GM19468 (cell line): Measurements from ENCODE around the gene UPB1.
"Not testable (repeated sequence)": the region's sequence is repeated elsewhere in the genome, so short reads cannot be mapped to it uniquely, and the experiment has no call there.

Experiments used
- ATAC-seq: cut with Tn5 transposase; IDR thresholded peaks from one replicate; pipeline ENCODE4 v1.9.1; 2021; ENCODE audit warnings: mild to moderate bottlenecking, moderate library complexity, moderate number of reproducible peaks; ENCODE audit not compliant: unreplicated experiment; ENCODE audit errors: extremely low read depth

Gene UPB1

GRCh38 chr22:24523873-24524272 is 28.7 kb downstream of the UPB1 start:
- ATAC-seq = no peak

DNA sequence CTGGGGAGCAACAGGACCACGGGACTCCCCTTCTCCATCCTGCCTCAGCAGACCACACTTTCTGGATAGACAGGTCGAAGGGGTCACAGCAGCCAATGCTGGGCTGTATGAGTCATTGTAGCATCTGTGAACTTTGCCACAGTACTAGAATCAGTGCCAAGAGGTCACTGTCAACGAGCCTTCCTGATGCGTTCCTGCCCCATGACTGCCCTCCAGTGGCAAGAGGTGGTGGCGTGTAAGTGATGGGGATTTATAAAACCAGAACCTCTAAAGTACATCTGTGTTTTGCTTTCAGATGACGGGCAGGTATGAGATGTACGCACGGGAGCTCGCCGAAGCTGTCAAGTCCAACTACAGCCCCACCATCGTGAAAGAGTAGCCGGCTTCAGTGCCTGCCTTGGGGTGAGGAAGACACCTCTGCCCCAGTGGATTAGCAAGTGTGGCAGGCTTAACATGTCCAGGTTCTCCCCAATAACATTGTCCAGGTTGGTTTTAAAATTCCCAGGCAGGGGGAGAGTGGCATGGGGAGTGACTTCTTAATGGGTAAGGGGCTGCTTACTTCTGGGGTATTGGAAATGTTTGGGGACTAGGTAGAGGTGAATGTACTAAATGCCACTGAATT is 30.4 kb downstream of the UPB1 start:
- no peak for ATAC-seq

GRCh38 chr22:24526191-24526590 is 31.1 kb downstream of the UPB1 start:
- ATAC-seq = no peak

GRCh38 chr22:24529898-24530297 is 34.8 kb downstream of the UPB1 start:
- no peak for ATAC-seq

GRCh38 chr22:24530968-24531367 is 35.8 kb downstream of the UPB1 start:
- ATAC-seq = not testable (repeated sequence)

DNA sequence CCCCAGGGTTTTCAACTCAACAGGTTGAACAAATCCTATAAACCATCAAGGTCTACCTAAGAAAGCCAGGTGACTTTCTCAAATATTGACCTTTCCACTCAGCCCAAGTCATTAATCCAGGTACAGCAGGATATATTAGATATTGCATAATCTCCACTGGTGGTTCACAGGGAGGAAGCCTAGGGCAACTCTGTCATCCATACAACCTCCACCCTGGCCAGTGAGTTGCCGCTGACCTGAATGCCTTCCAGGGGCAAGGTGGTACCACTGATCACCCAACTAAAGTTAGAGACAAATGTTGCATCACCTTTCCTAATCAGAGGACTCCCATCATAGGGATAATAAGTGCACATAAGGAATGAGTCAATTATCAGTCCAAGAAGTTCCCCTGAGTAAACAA is 36.9 kb downstream of the UPB1 start:
- no peak for ATAC-seq

GRCh38 chr22:24535348-24535747 is 40.2 kb downstream of the UPB1 start:
- ATAC-seq = no peak

- no peak for ATAC-seq
Observed at GRCh38 chr22:24536089-24536488, 41.0 kb downstream of the UPB1 start.

GRCh38 chr22:24540470-24540869 is 45.3 kb downstream of the UPB1 start:
- ATAC-seq = no peak

DNA sequence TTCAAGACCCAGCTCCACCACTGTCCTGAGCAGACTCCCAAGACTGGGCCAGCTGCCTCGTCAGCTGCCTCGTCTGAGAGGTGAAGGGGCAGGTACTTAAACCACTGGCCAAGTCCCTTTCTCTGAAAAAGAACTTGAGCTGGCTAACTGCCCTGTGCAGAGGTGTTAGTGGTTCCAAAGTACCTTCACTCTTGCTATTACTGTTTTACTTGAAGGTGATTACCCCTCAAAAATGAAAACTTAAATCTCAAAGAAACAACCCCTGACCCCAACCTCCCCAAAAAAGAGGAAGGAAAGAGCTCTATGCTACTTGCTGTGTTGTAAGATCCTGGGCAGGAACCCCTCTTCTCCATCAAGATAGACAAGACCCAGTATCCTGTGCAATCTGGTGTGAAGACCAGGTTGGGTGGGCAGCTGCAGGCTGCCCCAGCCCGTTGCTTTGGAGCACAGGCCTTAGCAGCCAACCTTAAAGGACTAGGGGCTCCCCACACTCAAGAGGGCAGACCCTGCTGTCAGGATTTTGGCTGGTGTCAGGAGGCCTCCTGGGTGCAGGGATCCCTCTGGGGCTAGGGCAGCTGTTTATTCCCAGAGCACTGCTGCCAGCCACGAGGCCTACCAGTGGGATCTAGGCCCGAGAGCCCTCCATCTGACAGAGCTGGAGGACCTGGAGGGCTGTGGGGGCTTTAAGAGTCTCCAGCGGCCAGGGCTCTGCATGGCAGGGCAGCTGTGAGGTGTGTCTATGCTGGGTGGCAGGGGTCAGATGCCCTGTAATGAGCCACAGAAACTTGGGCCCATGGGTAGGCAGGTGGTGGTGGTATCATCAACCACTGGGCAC is 46.8 kb downstream of the UPB1 start:
- no peak for ATAC-seq

DNA sequence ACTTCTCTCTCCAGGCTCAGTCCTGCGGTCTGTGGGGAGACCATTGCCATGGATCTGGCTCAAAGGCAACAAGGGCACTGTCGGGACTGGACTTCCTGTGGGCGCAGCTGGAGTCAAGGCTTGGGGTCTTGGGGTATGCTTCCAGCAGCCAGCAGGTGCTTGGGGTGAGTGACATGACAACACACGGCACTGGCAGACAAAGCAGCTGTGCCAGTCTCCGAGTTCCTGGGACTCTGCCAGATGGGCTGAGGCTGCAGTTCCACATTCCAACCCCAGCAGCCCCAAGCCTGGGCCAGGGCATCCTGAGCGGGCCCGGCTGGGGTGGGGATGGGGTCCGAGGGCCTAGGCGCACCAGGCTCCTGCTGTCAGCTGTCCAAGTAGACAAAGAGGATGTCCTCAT is 47.5 kb downstream of the UPB1 start:
- ATAC-seq = no peak

GRCh38 chr22:24543185-24543601 is 48.1 kb downstream of the UPB1 start:
- ATAC-seq = no peak

- ATAC-seq = no peak
Observed at GRCh38 chr22:24543679-24544243, 48.6 kb downstream of the UPB1 start.

GRCh38 chr22:24548812-24549211 is 53.7 kb downstream of the UPB1 start:
- ATAC-seq = no peak

DNA sequence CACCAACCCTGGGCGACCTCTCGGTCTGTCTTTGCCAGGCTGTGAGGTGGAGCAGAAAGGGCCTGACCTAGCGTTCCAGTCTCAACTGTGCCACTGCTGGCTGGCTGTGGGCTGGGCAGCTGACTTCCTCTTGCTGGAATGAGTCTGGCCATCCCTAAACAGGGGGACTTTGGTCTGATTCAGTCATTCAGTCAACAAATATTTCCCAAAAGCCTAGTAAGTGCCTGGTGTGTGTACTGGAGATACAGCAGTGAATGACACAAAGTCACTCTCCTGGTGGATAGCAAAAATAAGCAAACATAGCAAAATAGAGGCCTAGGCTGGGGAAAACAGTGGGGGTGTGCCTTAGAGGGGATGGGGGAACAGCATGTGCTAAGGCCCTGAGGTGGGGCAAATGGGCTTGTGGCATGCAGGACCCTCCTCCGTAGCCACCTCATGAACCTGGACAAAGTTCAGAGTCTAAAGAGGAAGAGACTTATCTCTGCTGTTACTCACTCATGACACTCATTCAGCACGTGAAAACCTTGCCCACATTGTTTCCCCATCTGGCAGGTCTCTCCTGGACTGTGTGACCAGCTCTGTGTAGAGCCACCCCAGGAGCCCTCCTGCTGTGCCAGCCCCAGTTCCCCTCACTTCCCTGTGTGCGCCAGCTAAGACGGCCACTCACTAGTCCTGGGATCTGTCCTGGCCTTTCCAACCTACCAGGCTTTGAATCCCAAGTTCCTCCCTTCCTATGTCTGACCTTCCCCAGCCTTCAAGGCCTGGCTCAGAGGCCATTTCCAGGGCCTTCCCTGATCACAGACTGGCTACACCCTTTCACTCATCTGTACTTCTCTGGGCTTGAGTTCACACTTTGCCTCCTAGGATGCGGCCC is 55.1 kb downstream of the UPB1 start:
- ATAC-seq = no peak

GRCh38 chr22:24550902-24551435 is 55.8 kb downstream of the UPB1 start:
- ATAC-seq = no peak

GRCh38 chr22:24552503-24553286 is 57.6 kb downstream of the UPB1 start:
- not testable (repeated sequence) for ATAC-seq

GRCh38 chr22:24553597-24554312 is 58.6 kb downstream of the UPB1 start:
- no peak for ATAC-seq
